Measurements from ENCODE around the gene ZSWIM5. TPM values are rescaled to one million over a fixed set of nuclear protein-coding genes. Genes with fewer than 3 reads are reported as not detected.
"Not testable (repeated sequence)": the region's sequence is repeated elsewhere in the genome, so short reads cannot be mapped to it uniquely, and the experiment has no call there.

ZSWIM5 gene
- total and polyA plus RNA-seq, 5 experiments from 2014 or later, result 0.57 to 1.2 (median 0.85) TPM

DNA sequence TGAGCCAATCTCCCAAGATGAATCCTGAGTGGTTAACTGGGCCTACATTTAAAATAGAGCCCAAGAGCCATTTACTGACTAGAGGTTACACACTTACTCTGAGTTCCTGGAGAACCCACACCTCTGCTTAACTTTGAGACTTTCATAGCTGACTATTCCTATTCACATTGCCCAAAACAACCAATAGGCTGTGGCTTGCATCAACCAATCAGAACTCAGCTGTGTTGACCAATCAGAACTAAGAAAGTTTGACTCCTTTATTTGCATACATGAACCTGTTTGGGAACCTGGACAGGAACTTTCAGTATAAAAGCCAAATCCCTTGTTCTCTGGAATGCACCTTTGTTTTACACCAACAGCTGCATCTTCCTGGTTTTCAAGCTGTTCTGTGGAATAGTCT, 9.5 kb downstream of the ZSWIM5 start:
- Mint-ChIP-seq H3K9me3 (peaks cover 0 to 10% (median 0%) of the 10 kb centered on the region in 9 donors), H3K36me3 (peaks cover 0 to 7% (median 2%) of the 10 kb centered on the region in 3 donors), H3K27me3 (no peaks in the 10 kb centered on the region), H3K4me1 (peaks cover 0 to 3% (median 0%) of the 10 kb centered on the region in 4 donors), H3K27ac (no peak overlapping the region), H3K4me3 (no peak overlapping the region)
- POLR2A ChIA-PET, result no interaction called here
- ATAC-seq, result no peak
- no peak for DNase-seq

DNA sequence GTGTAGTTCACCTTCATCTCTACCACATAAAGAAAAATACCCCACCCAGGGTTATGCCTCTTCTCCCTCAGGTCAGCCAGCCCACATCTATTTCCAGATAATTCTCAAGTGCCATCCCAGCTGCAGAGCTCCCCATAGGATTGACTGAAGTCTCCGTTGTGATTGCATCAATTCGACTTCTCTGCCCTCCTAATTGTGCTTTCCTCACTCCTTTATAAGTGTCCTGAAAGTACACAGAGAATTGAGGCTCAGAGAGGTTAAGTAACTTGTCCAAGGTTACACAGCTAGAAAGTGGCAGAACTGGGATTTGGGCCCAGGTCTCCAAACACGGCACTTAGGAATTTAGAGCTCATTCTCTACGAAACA, 15.0 kb downstream of the ZSWIM5 start:
- H3K4me1 Mint-ChIP-seq, result peaks cover 0 to 2% (median 2%) of the 10 kb centered on the region in 4 donors
- POLR2A ChIA-PET, result no interaction called here
- H3K36me3 Mint-ChIP-seq, result peaks cover 0 to 2% (median 0%) of the 10 kb centered on the region in 3 donors
- peaks cover 0 to 2% (median 0%) of the 10 kb centered on the region in 9 donors for H3K9me3 Mint-ChIP-seq
- no peaks in the 10 kb centered on the region for H3K27me3 Mint-ChIP-seq
- no peak overlapping the region for H3K27ac Mint-ChIP-seq
- DNase-seq, result no peak
- no peak for ATAC-seq
- no peak overlapping the region for H3K4me3 Mint-ChIP-seq

DNA sequence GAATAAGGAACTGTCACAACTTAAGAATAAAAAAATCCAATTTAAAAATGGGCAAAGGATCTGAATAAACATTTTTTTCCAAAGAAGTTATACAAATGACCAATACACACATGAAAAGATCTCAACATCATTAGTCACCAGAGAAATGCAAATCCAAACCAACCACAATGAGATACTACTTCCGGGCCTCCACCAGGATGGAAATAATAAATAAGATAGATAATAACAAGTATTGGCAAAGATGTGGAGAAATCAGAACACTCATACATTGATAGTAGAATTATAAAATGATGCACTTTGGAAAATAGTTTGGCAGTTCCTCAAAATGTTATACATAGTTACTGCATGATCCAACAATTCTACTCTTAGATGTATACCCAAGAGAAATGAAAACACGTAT, 18.7 kb downstream of the ZSWIM5 start:
- Mint-ChIP-seq H3K4me1 (peaks cover 0 to 2% (median 2%) of the 10 kb centered on the region in 4 donors), H3K27ac (no peak overlapping the region), H3K27me3 (no peaks in the 10 kb centered on the region), H3K9me3 (peaks cover 0 to 2% (median 0%) of the 10 kb centered on the region in 9 donors), H3K36me3 (peaks cover 0 to 2% (median 0%) of the 10 kb centered on the region in 3 donors), H3K4me3 (no peak overlapping the region)
- DNase-seq (no peak), ATAC-seq (no peak)
- POLR2A ChIA-PET, result no interaction called here

DNA sequence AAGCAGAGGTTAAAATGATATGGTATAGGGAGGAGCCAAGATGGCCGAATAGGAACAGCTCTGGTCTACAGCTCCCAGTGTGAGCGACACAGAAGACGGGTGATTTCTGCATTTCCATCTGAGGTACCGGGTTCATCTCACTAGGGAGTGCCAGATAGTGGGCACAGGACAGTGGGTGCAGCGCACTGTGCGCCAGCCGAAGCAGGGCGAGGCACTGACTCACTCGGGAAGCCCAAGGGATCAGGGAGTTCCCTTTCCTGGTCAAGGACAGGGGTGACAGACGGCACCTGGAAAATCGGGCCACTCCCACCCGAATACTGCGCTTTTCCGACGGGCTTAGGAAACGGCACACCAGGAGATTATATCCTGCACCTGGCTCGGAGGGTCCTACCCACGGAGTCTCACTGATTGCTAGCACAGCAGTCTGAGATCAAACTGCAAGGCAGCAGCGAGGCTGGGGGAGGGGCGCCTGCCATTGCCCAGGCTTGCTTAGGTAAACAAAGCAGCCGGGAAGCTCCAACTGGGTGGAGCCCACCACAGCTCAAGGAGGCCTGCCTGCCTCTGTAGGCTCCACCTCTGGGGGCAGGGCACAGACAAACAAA, 26.4 kb downstream of the ZSWIM5 start:
- H3K27me3 Mint-ChIP-seq, result not testable (repeated sequence)

DNA sequence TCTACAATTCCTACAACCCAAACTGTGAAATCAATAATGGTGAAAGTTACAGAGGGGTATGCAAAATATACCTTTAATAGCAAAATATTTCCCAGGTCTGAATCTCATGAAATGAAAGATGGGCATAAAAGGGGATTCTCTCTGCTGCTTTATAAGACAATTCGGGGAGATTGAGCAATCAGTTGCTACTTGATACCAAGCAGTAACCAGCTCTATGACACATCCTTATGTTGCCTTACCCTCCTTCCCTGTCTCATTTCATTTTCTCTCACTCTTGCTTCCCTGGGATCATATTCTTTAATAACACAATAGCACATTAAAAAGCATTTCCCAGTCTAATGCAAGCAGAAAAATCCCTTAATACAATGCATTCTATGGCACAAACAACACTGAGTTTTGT, 29.0 kb downstream of the ZSWIM5 start:
- Mint-ChIP-seq H3K4me1 (peaks cover 0 to 3% (median 0%) of the 10 kb centered on the region in 4 donors), H3K4me3 (no peak overlapping the region), H3K27me3 (peaks cover 0 to 8% (median 4%) of the 10 kb centered on the region in 5 donors), H3K27ac (no peak overlapping the region), H3K36me3 (peaks cover 0 to 8% (median 0%) of the 10 kb centered on the region in 3 donors), H3K9me3 (peaks cover 0 to 20% (median 8%) of the 10 kb centered on the region in 9 donors)
- DNase-seq, result no peak
- no peak for ATAC-seq
- POLR2A ChIA-PET, result no interaction called here

More for the DNA sequence above, 26.4 kb downstream of the ZSWIM5 start:
- H3K9me3 Mint-ChIP-seq, result peaks cover 0 to 20% (median 8%) of the 10 kb centered on the region in 9 donors
- H3K36me3 Mint-ChIP-seq, H3K4me1 Mint-ChIP-seq, ATAC-seq, H3K4me3 Mint-ChIP-seq, POLR2A ChIA-PET, DNase-seq, H3K27ac Mint-ChIP-seq: not testable (repeated sequence)

DNA sequence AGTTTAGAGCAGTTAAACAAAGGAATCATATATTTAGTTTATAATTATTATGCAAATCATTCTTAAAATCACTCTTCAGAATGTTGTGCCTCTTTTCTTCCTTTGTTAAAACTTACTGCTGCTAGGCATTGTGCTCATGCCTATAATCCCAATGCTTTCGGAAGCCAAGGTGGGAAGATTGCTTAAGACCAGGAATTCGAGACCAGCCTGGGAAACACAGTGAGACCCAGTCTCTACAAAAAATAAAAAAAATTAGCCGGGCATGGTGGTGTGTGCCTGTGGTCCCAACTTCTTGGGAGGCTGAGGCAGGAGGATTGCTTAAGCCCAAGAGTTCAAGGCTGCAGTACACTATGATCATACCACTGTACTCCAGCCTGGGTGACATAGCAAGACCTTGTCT, 33.6 kb downstream of the ZSWIM5 start:
- DNase-seq, result no peak
- Mint-ChIP-seq H3K9me3 (peaks cover 0 to 3% (median 0%) of the 10 kb centered on the region in 9 donors), H3K4me3 (no peak overlapping the region), H3K27me3 (peaks cover 0 to 5% (median 3%) of the 10 kb centered on the region in 5 donors), H3K36me3 (peaks cover 0 to 3% (median 0%) of the 10 kb centered on the region in 3 donors), H3K27ac (no peak overlapping the region), H3K4me1 (peaks cover 0 to 5% (median under 1%) of the 10 kb centered on the region in 4 donors)
- ATAC-seq, result no peak
- POLR2A ChIA-PET, result no interaction called here

DNA sequence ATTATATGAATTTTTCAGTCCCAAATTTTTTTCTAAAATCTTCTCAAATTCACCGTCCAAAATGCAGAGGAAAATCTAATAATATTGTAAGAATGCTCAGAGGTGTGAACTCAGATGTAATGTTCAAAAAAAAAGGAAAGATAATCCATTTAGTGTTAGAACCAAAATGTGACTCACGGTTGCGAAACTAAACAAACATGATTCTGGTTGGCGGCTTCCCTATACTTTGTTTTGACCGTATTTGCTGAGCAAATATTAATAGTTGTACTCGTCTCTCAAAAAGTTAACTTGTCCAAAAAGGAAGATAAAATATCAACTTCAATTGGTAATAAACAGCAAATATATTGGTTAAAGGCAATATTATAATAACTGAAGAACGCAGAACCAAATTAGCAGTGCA, 34.4 kb downstream of the ZSWIM5 start:
- POLR2A ChIA-PET, result no interaction called here
- no peak overlapping the region for H3K27ac Mint-ChIP-seq

DNA sequence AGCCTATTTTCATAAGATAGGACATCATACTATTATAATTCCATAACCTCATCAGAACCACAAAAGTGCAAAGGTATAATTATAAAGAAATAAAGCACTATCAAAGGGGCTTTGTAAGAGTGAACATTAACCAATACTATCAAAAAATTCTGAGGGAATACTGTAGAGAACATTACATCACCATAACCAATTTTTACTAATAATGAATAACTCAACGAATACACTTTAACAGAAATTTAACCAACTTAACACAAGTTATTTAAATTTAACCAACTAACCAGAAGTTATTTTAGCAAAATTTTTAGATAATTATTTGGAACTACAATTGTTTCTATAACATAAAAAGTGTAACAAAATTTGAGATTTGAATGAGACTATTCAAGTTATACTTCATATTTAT, 34.8 kb downstream of the ZSWIM5 start:
- Mint-ChIP-seq H3K9me3 (peaks cover 0 to 3% (median 0%) of the 10 kb centered on the region in 9 donors), H3K4me3 (no peak overlapping the region), H3K27ac (no peak overlapping the region), H3K4me1 (peaks cover 0 to 4% (median under 1%) of the 10 kb centered on the region in 4 donors), H3K36me3 (no peaks in the 10 kb centered on the region), H3K27me3 (peaks cover 0 to under 1% (median 0%) of the 10 kb centered on the region in 5 donors)
- ATAC-seq (no peak), DNase-seq (no peak)
- POLR2A ChIA-PET, result no interaction called here

More for the DNA sequence above, 34.4 kb downstream of the ZSWIM5 start:
- no peak overlapping the region for H3K4me3 Mint-ChIP-seq
- H3K27me3 Mint-ChIP-seq, result peaks cover 0 to 4% (median 2%) of the 10 kb centered on the region in 5 donors
- peaks cover 0 to 4% (median under 1%) of the 10 kb centered on the region in 4 donors for H3K4me1 Mint-ChIP-seq
- no peak for DNase-seq
- peaks cover 0 to 3% (median 0%) of the 10 kb centered on the region in 9 donors for H3K9me3 Mint-ChIP-seq
- H3K36me3 Mint-ChIP-seq, result no peaks in the 10 kb centered on the region
- ATAC-seq, result no peak

DNA sequence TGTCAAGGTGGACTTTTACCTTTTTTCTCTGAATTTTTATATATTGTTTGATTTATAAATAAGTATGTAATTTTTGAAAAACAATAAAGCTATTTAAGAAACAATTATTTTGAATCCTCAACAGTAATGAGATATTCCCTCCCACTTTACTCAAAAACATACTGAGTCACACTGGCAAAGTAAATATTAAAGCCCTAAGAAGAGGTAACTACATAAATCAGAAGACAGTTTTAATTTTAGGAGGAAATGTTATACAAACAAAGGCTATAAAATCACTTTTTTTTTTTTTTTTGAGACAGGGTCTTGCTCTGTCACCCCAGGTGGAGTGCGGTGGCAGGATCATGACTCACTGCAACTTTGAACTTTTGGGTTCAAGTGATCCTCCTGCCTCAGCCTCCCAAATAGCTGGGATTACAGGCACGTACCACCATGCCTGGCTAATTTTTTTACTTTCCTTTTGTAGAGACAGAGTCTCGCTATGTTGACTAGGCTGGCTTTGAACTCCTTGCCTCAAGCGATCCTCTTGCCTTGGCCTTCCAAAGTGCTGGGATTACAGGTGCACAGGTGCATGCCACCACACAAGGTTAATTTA, 36.2 kb downstream of the ZSWIM5 start:
- DNase-seq (no peak), ATAC-seq (no peak)
- H3K9me3 Mint-ChIP-seq, result peaks cover 0 to 10% (median 0%) of the 10 kb centered on the region in 9 donors
- peaks cover 0 to 4% (median under 1%) of the 10 kb centered on the region in 4 donors for H3K4me1 Mint-ChIP-seq
- H3K27me3 Mint-ChIP-seq, result no peaks in the 10 kb centered on the region
- H3K4me3 Mint-ChIP-seq, result no peak overlapping the region
- H3K36me3 Mint-ChIP-seq, result peaks cover 0 to 4% (median 2%) of the 10 kb centered on the region in 3 donors
- no peak overlapping the region for H3K27ac Mint-ChIP-seq
- POLR2A ChIA-PET, result interaction anchor here (0.7 kb wide), 1 partner anchor 19 kb away, joined by 3 read pairs; no protein-coding TSS in a partner anchor

DNA sequence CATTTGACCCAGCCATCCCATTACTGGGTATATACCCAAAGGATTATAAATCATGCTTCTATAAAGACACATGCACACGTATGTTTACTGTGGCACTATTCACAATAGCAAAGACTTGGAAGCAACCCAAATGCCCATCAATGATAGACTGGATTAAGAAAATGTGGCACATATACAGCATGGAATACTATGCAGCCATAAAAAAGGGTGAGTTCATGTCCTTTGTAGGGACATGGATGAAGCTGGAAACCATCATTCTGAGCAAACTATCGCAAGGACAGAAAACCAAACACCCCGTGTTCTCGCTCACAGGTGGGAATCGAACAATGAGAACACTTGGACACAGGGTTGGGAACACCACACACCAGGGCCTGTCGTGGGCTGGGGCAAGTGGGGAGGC, 38.5 kb downstream of the ZSWIM5 start:
- H3K27ac Mint-ChIP-seq, H3K4me3 Mint-ChIP-seq, H3K27me3 Mint-ChIP-seq, ATAC-seq, DNase-seq: not testable (repeated sequence)
- Mint-ChIP-seq H3K36me3 (peaks cover 0 to 15% (median 5%) of the 10 kb centered on the region in 3 donors), H3K4me1 (peaks cover 8 to 18% (median 13%) of the 10 kb centered on the region in 4 donors), H3K9me3 (peaks cover 0 to 32% (median 10%) of the 10 kb centered on the region in 9 donors)
- POLR2A ChIA-PET, result interaction anchor here (0.7 kb wide), 1 partner anchor 467 kb away, joined by 4 read pairs; no protein-coding TSS in a partner anchor

DNA sequence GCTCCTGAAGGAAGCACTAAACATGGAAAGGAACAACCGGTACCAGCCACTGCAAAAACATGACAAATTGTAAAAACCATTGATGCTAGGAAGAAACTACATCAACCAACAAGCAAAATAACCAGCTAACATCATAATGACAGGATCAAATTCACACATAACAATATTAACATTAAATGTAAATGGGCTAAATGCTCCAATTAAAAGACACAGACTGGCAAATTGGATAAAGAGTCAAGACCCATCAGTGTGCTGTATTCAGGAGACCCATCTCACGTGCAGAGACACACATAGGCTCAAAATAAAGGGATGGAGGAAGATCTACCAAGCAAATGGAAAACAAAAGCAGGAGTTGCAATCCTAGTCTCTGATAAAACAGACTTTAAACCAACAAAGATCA, 42.1 kb downstream of the ZSWIM5 start:
- Mint-ChIP-seq H3K27ac (peak overlapping the region in 4 of 10 donors; percentile 21 to 89 (median 34)), H3K4me1 (peaks cover 8 to 33% (median 18%) of the 10 kb centered on the region in 4 donors), H3K9me3 (peaks cover 0 to 32% (median 10%) of the 10 kb centered on the region in 9 donors), H3K36me3 (peaks cover 0 to 15% (median 6%) of the 10 kb centered on the region in 3 donors)
- DNase-seq, H3K4me3 Mint-ChIP-seq, ATAC-seq, POLR2A ChIA-PET, H3K27me3 Mint-ChIP-seq: not testable (repeated sequence)

DNA sequence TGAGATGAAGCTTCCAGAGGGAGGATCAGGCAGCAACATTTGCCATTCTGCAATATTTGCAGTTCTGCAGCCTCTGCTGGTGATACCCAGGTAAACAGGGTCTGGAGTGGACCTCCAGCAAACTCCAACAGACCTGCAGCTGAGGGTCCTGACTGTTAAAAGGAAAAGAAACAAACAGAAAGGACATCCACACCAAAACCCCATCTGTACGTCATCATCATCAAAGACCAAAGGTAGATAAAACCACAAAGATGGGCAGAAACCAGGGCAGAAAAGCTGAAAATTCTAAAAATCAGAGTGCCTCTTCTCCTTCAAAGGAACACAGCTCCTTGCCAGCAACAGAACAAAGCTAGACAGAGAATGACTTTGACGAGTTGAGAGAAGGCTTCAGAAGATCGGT, 43.3 kb downstream of the ZSWIM5 start:
- Mint-ChIP-seq H3K36me3 (peaks cover 0 to 15% (median 6%) of the 10 kb centered on the region in 3 donors), H3K27ac (peak overlapping the region; percentile 7 to 94 (median 84)), H3K4me3 (peak overlapping the region; percentile 10 to 82 (median 61)), H3K4me1 (peaks cover 6 to 31% (median 18%) of the 10 kb centered on the region in 4 donors), H3K9me3 (peaks cover 0 to 32% (median 10%) of the 10 kb centered on the region in 9 donors)
- peak in 4 of 10 donors; percentile 1 to 55 (median 19) for DNase-seq
- POLR2A ChIA-PET, result interaction anchor here (0.6 kb wide), 1 partner anchor 321 kb away, joined by 4 read pairs; no protein-coding TSS in a partner anchor
- ATAC-seq, H3K27me3 Mint-ChIP-seq: not testable (repeated sequence)

Measured in naive thymus-derived CD8-positive, alpha-beta T cell (primary cell).